H9 (cell line): ENCODE data around the gene FAM53A. TPM values are rescaled to one million over a fixed set of nuclear protein-coding genes. Genes with fewer than 3 reads are reported as not detected.

Experiments used
- DNase-seq: peaks from one replicate; pipeline ENCODE4 v3.0.0-alpha.2; 2017
- H2AFZ ChIP-seq: one replicate; pipeline ENCODE4 v1.6.1; 2013; ENCODE audit warnings: mild to moderate bottlenecking, low read length, control low read depth, moderate library complexity
- H2AK5ac ChIP-seq: 2 replicates; pipeline ENCODE4 v1.6.1; 2013; ENCODE audit warnings: low read length, control low read depth, mixed read lengths; ENCODE audit not compliant: insufficient read length
- H2BK120ac ChIP-seq: one replicate; pipeline ENCODE4 v1.6.1; 2013; ENCODE audit warnings: low read depth, mild to moderate bottlenecking, low read length, control low read depth, inconsistent platforms; ENCODE audit not compliant: poor library complexity, severe bottlenecking
- H2BK12ac ChIP-seq: 2 replicates; pipeline ENCODE4 v1.6.1; 2013; ENCODE audit warnings: low read length, control low read depth, mixed read lengths, low read depth; ENCODE audit not compliant: insufficient read length
- H2BK15ac ChIP-seq: 2 replicates; pipeline ENCODE4 v1.6.1; 2013; ENCODE audit warnings: low read depth, low read length, control low read depth
- H2BK20ac ChIP-seq: one replicate; pipeline ENCODE4 v1.6.1; 2013; ENCODE audit warnings: low read depth, mild to moderate bottlenecking, low read length, control low read depth, inconsistent platforms; ENCODE audit not compliant: poor library complexity, severe bottlenecking
- H2BK5ac ChIP-seq: 2 replicates; pipeline ENCODE4 v1.6.1; 2013; ENCODE audit warnings: low read length, control low read depth, mixed read lengths; ENCODE audit not compliant: insufficient read length
- H3K14ac ChIP-seq: 2 replicates; pipeline ENCODE4 v1.6.1; 2013; ENCODE audit warnings: low read length, control low read depth; ENCODE audit not compliant: insufficient read depth
- H3K18ac ChIP-seq: 2 replicates; pipeline ENCODE4 v1.6.1; 2013; ENCODE audit warnings: low read depth, mild to moderate bottlenecking, mixed read lengths, low read length, control low read depth; ENCODE audit not compliant: insufficient read length
- H3K23ac ChIP-seq: 2 replicates; pipeline ENCODE4 v1.6.1; 2013; ENCODE audit warnings: low read length, control low read depth, mixed read lengths, low read depth; ENCODE audit not compliant: insufficient read length
- H3K23me2 ChIP-seq: 2 replicates; pipeline ENCODE4 v1.6.1; 2013; ENCODE audit warnings: low read depth, mild to moderate bottlenecking, mixed read lengths, low read length, control low read depth; ENCODE audit not compliant: insufficient read length, poor library complexity, severe bottlenecking
- H3K27ac ChIP-seq: 2 replicates; pipeline ENCODE4 v1.5.1; 2013; ENCODE audit warnings: low read length, control low read depth, mixed read lengths, low read depth; ENCODE audit not compliant: insufficient read length
- H3K27me3 ChIP-seq: 2 replicates; pipeline ENCODE4 v1.6.1; 2013; ENCODE audit warnings: low read length, control low read depth, inconsistent platforms; ENCODE audit not compliant: insufficient read depth
- H3K4ac ChIP-seq: 2 replicates; pipeline ENCODE4 v1.6.1; 2013; ENCODE audit warnings: low read depth, mild to moderate bottlenecking, control low read depth, inconsistent platforms, low read length, moderate library complexity
- H3K4me1 ChIP-seq: 2 replicates; pipeline ENCODE4 v1.6.1; 2013; ENCODE audit warnings: low read length, control low read depth, inconsistent platforms; ENCODE audit not compliant: insufficient read depth
- H3K4me2 ChIP-seq: 2 replicates; pipeline ENCODE4 v1.6.1; 2013; ENCODE audit warnings: low read length, control low read depth, mixed read lengths; ENCODE audit not compliant: insufficient read length, insufficient read depth
- H3K56ac ChIP-seq: 2 replicates; pipeline ENCODE4 v1.6.1; 2013; ENCODE audit warnings: low read depth, mild to moderate bottlenecking, mixed read lengths, low read length, control low read depth; ENCODE audit not compliant: insufficient read length
- H3K79me1 ChIP-seq: 2 replicates; pipeline ENCODE4 v1.6.1; 2013; ENCODE audit warnings: low read depth, mild to moderate bottlenecking, moderate library complexity, low read length, control low read depth, inconsistent platforms; ENCODE audit not compliant: insufficient read depth, poor library complexity, severe bottlenecking
- H3K79me2 ChIP-seq: 2 replicates; pipeline ENCODE4 v1.6.1; 2013; ENCODE audit warnings: low read length, control low read depth, inconsistent platforms; ENCODE audit not compliant: insufficient read depth
- H3K9ac ChIP-seq: 2 replicates; pipeline ENCODE4 v1.6.1; 2013; ENCODE audit warnings: low read length, control low read depth, mixed read lengths; ENCODE audit not compliant: insufficient read length; ENCODE audit errors: extremely low read depth
- H3K9me3 ChIP-seq: one replicate; pipeline ENCODE4 v1.6.1; 2013; ENCODE audit warnings: low read depth, low read length, inconsistent platforms; ENCODE audit not compliant: control insufficient read depth
- H3T11ph ChIP-seq: one replicate; pipeline ENCODE4 v1.6.1; 2013; ENCODE audit warnings: mild to moderate bottlenecking, low read length, control low read depth, inconsistent platforms
- H4K20me1 ChIP-seq: one replicate; pipeline ENCODE4 v1.6.1; 2013; ENCODE audit not compliant: control insufficient read depth, insufficient read length, insufficient read depth
- H4K5ac ChIP-seq: 2 replicates; pipeline ENCODE4 v1.6.1; 2013; ENCODE audit warnings: low read depth, mild to moderate bottlenecking, mixed read lengths, low read length, control low read depth; ENCODE audit not compliant: insufficient read length
- H4K8ac ChIP-seq: replicated peaks from 2 replicates; pipeline ENCODE4 v1.6.1; 2013; ENCODE audit warnings: low read length, control low read depth, mixed read lengths, low read depth; ENCODE audit not compliant: insufficient read length
- H4K91ac ChIP-seq: 2 replicates; pipeline ENCODE4 v1.6.1; 2013; ENCODE audit warnings: low read depth, mild to moderate bottlenecking, moderate library complexity, mixed read lengths, low read length, control low read depth; ENCODE audit not compliant: insufficient read length
- H3K27ac Mint-ChIP-seq, 3 experiments: 2 replicates in 2 of 3; 3 replicates in 1 of 3; pipeline ENCODE4 v1.8.0; 2020 to 2021; ENCODE audit warnings: mixed read lengths in 3 of 3, mild to moderate bottlenecking in 1 of 3, moderate library complexity in 1 of 3
- H3K27me3 Mint-ChIP-seq: 2 replicates; pipeline ENCODE4 v1.8.0; 2021; ENCODE audit warnings: low read depth, mild to moderate bottlenecking, moderate library complexity, mixed read lengths
- H3K36me3 Mint-ChIP-seq, 3 experiments: 2 replicates in 2 of 3; 3 replicates in 1 of 3; pipeline ENCODE4 v1.8.0; 2020 to 2021; ENCODE audit warnings: low read depth in 3 of 3, mixed read lengths in 3 of 3; ENCODE audit not compliant: insufficient read depth in 1 of 3
- H3K4me1 Mint-ChIP-seq, 2 experiments: 2 replicates each; pipeline ENCODE4 v1.8.0; 2020; ENCODE audit warnings: mixed read lengths in 2 of 2
- H3K4me3 Mint-ChIP-seq, 2 experiments: 2 replicates in 1 of 2; 3 replicates in 1 of 2; pipeline ENCODE4 v1.8.0; 2020 to 2021; ENCODE audit warnings: mild to moderate bottlenecking in 2 of 2, mixed read lengths in 2 of 2, moderate library complexity in 1 of 2
- H3K9me3 Mint-ChIP-seq, 2 experiments: 2 replicates in 1 of 2; 3 replicates in 1 of 2; pipeline ENCODE4 v1.8.0; 2020; ENCODE audit warnings: mild to moderate bottlenecking in 2 of 2, mixed read lengths in 2 of 2, moderate library complexity in 1 of 2
- WGBS: extraction: QIAGEN DNeasy Blood & Tissue Kit; methylation state at CpG from one replicate; pipeline ENCODE4 v1.1.7; 2013; ENCODE audit warnings: missing lambda C conversion rate, low lambda C conversion rate, mixed read lengths; ENCODE audit not compliant: insufficient read length; ENCODE audit errors: extremely low coverage; 5-methylcytosine and 5-hydroxymethylcytosine counted together
- total RNA-seq: library from RNA; stranded (reverse); gene quantifications from 2 replicates; pipeline ENCODE4 v1.2.1, GENCODE V29; 2021
- TF ChIP-seq, protein P1 (sequence below): fragments of 200-600 bp; sonication (generic); conservative IDR thresholded peaks from 3 replicates; pipeline ENCODE4 v1.8.0; 2021; ENCODE audit warnings: antibody characterized with exemption, mild to moderate bottlenecking

Gene FAM53A
- total RNA-seq, 1 experiment from 2014 or later: 2.4 TPM

DNA sequence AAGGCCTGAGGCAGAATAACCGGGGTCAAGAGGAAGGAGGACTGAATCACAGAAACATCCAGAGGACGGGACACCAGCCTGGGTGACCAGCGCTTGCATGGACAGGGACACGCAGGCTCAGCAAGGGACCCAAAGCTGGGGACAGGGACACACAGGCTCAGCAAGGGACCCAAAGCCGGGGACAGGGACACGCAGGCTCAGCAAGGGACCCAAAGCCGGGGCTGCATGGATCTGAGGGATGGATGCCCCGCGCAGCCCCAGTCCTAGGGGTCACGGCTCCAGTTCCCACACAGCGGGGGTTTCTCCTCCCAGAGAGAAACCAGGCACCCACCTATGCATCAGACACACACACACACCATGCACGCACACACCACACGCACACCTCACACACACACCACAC, 32.5 kb downstream of the FAM53A start:
- H3K9me3 ChIP-seq: no peaks in the 10 kb centered on the region
- no peaks in the 10 kb centered on the region for H3K27me3 ChIP-seq
- H2BK12ac ChIP-seq: no peak overlapping the region
- no peak overlapping the region for H3K23ac ChIP-seq
- TF ChIP-seq, protein P1, sequence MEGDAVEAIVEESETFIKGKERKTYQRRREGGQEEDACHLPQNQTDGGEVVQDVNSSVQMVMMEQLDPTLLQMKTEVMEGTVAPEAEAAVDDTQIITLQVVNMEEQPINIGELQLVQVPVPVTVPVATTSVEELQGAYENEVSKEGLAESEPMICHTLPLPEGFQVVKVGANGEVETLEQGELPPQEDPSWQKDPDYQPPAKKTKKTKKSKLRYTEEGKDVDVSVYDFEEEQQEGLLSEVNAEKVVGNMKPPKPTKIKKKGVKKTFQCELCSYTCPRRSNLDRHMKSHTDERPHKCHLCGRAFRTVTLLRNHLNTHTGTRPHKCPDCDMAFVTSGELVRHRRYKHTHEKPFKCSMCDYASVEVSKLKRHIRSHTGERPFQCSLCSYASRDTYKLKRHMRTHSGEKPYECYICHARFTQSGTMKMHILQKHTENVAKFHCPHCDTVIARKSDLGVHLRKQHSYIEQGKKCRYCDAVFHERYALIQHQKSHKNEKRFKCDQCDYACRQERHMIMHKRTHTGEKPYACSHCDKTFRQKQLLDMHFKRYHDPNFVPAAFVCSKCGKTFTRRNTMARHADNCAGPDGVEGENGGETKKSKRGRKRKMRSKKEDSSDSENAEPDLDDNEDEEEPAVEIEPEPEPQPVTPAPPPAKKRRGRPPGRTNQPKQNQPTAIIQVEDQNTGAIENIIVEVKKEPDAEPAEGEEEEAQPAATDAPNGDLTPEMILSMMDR: no peak
- no peak overlapping the region for H4K8ac ChIP-seq
- H3K27ac Mint-ChIP-seq: no peak overlapping the region
- H3K4me2 ChIP-seq: no peak overlapping the region
- H2AFZ ChIP-seq: no peak overlapping the region
- no peaks in the 10 kb centered on the region for H3K79me2 ChIP-seq
- no peaks in the 10 kb centered on the region for H3K4me1 Mint-ChIP-seq
- H3T11ph ChIP-seq: no peak overlapping the region
- H3K9ac ChIP-seq: no peak overlapping the region
- no peaks in the 10 kb centered on the region for H4K20me1 ChIP-seq
- H2AK5ac ChIP-seq: no peak overlapping the region
- no peak overlapping the region for H3K4ac ChIP-seq
- no peak overlapping the region for H4K91ac ChIP-seq
- no CpG with 5 or more reads among the region's 13 CpGs for WGBS
- no peaks in the 10 kb centered on the region for H3K27me3 Mint-ChIP-seq
- H2BK120ac ChIP-seq: no peak overlapping the region
- no peaks in the 10 kb centered on the region for H3K4me1 ChIP-seq
- no peaks in the 10 kb centered on the region for H3K79me1 ChIP-seq
- no peak overlapping the region for H2BK20ac ChIP-seq
- H2BK5ac ChIP-seq: no peak overlapping the region
- no peak overlapping the region for H2BK15ac ChIP-seq
- DNase-seq: no peak
- no peak overlapping the region for H3K18ac ChIP-seq
- no peak overlapping the region for H3K4me3 Mint-ChIP-seq
- H3K36me3 Mint-ChIP-seq: peaks cover 0 to 4% (median 2%) of the 10 kb centered on the region in 3 experiments; a peak in 3 of 7 replicates
- H3K14ac ChIP-seq: no peak overlapping the region
- no peaks in the 10 kb centered on the region for H3K23me2 ChIP-seq
- no peaks in the 10 kb centered on the region for H3K9me3 Mint-ChIP-seq
- H4K5ac ChIP-seq: no peak overlapping the region
- no peak overlapping the region for H3K56ac ChIP-seq
- H3K27ac ChIP-seq: no peak overlapping the region
